K562 (cell line): ENCODE results near the gene RXRA.

Experiments used
- CHCHD3 ChIP-seq: fragments of 250-450 bp; sonication (Bioruptor Pico); IDR thresholded peaks from 2 replicates; pipeline ENCODE4 v2.1.2; 2022; ENCODE audit warnings: mild to moderate bottlenecking
- GATA2 ChIP-seq: sonication (generic); formaldehyde crosslinking; IDR thresholded peaks from 2 replicates; pipeline ENCODE4 v1.4.0; 2020; ENCODE audit warnings: mild to moderate bottlenecking, missing genetic modification reagents
- HEY1 ChIP-seq: fragments of 250-450 bp; sonication (Bioruptor Pico); IDR thresholded peaks from 2 replicates; pipeline ENCODE4 v1.5.0; 2020; ENCODE audit warnings: mild to moderate bottlenecking, moderate library complexity, borderline replicate concordance
- KAT7 ChIP-seq: sonication (generic); formaldehyde crosslinking; IDR thresholded peaks from 2 replicates; pipeline ENCODE4 v1.8.0; 2022; ENCODE audit warnings: missing genetic modification reagents, mild to moderate bottlenecking, borderline replicate concordance
- MAZ ChIP-seq, 2 experiments: fragments of 450-650 bp in 1 of 2; sonication (generic) in 1 of 2; formaldehyde crosslinking; IDR thresholded peaks in 1 of 2; conservative IDR thresholded peaks in 1 of 2; 2 replicates each; pipeline versions ENCODE4 v1.4.0 to v1.5.0; 2020; ENCODE audit warnings: mild to moderate bottlenecking in 1 of 2, missing genetic modification reagents in 1 of 2
- MCM3 ChIP-seq: fragments of 450-650 bp; IDR thresholded peaks from 2 replicates; pipeline ENCODE4 v1.6.1; 2016
- POLR2A ChIP-seq: fragments of 450-650 bp; conservative IDR thresholded peaks from 2 replicates; pipeline ENCODE4 v1.6.1; 2016
- PRPF4 ChIP-seq: fragments of 200-400 bp; formaldehyde crosslinking; IDR thresholded peaks from one replicate; pipeline ENCODE4 v1.6.1; 2017; ENCODE audit warnings: low read length, low read depth, mild to moderate bottlenecking; ENCODE audit not compliant: insufficient read depth, poor library complexity, severe bottlenecking
- TAF15 ChIP-seq: fragments of 200-400 bp; formaldehyde crosslinking; IDR thresholded peaks from 2 replicates; pipeline ENCODE4 v1.6.1; 2017; ENCODE audit warnings: mild to moderate bottlenecking, low read depth, low read length, moderate library complexity
- U2AF1 ChIP-seq: fragments of 200-400 bp; formaldehyde crosslinking; optimal IDR thresholded peaks from 2 replicates; pipeline ENCODE3; 2017; ENCODE audit warnings: mild to moderate bottlenecking, low read depth, low read length, moderate library complexity
- ZNF431 ChIP-seq: sonication (generic); formaldehyde crosslinking; IDR thresholded peaks from 2 replicates; pipeline ENCODE4 v1.8.0; 2022; ENCODE audit warnings: mild to moderate bottlenecking, missing genetic modification reagents

- no peak for TF ChIP-seq MCM3
- no peak for TF ChIP-seq HEY1 (CRISPR knock-in tag)
- no peak for TF ChIP-seq GATA2 (CRISPR knock-in tag)
- no peak for TF ChIP-seq CHCHD3 (CRISPR knock-in tag)
- no peak for TF ChIP-seq MAZ (CRISPR knock-in tag; conservative IDR thresholded peaks at IDR 0.05 in 1 of 2, IDR thresholded peaks at IDR 0.05 in 1 of 2)
- TF ChIP-seq U2AF1, result no peak
- TF ChIP-seq ZNF431 (CRISPR knock-in tag), result no peak
- TF ChIP-seq POLR2A, result no peak
- no peak for TF ChIP-seq PRPF4
- TF ChIP-seq KAT7 (CRISPR knock-in tag), result no peak
- no peak for TF ChIP-seq TAF15
Observed at GRCh38 chr9:134432471-134432870, 106.2 kb downstream of the RXRA start.
